H9 (cell line): Measurements from ENCODE around the gene UBAC2. TPM values are rescaled to one million over a fixed set of nuclear protein-coding genes. Genes with fewer than 3 reads are reported as not detected.
A peak's percentile ranks its signal among the peaks of the same experiment; 100 is the strongest.

ENCODE experiments used
- DNase-seq: peaks from one replicate; pipeline ENCODE4 v3.0.0-alpha.2; 2017
- H2AFZ ChIP-seq: one replicate; pipeline ENCODE4 v1.6.1; 2013; ENCODE audit warnings: mild to moderate bottlenecking, low read length, control low read depth, moderate library complexity
- H2AK5ac ChIP-seq: 2 replicates; pipeline ENCODE4 v1.6.1; 2013; ENCODE audit warnings: low read length, control low read depth, mixed read lengths; ENCODE audit not compliant: insufficient read length
- H2BK120ac ChIP-seq: one replicate; pipeline ENCODE4 v1.6.1; 2013; ENCODE audit warnings: low read depth, mild to moderate bottlenecking, low read length, control low read depth, inconsistent platforms; ENCODE audit not compliant: poor library complexity, severe bottlenecking
- H2BK12ac ChIP-seq: 2 replicates; pipeline ENCODE4 v1.6.1; 2013; ENCODE audit warnings: low read length, control low read depth, mixed read lengths, low read depth; ENCODE audit not compliant: insufficient read length
- H2BK15ac ChIP-seq: 2 replicates; pipeline ENCODE4 v1.6.1; 2013; ENCODE audit warnings: low read depth, low read length, control low read depth
- H2BK20ac ChIP-seq: one replicate; pipeline ENCODE4 v1.6.1; 2013; ENCODE audit warnings: low read depth, mild to moderate bottlenecking, low read length, control low read depth, inconsistent platforms; ENCODE audit not compliant: poor library complexity, severe bottlenecking
- H2BK5ac ChIP-seq: 2 replicates; pipeline ENCODE4 v1.6.1; 2013; ENCODE audit warnings: low read length, control low read depth, mixed read lengths; ENCODE audit not compliant: insufficient read length
- H3K14ac ChIP-seq: 2 replicates; pipeline ENCODE4 v1.6.1; 2013; ENCODE audit warnings: low read length, control low read depth; ENCODE audit not compliant: insufficient read depth
- H3K18ac ChIP-seq: 2 replicates; pipeline ENCODE4 v1.6.1; 2013; ENCODE audit warnings: low read depth, mild to moderate bottlenecking, mixed read lengths, low read length, control low read depth; ENCODE audit not compliant: insufficient read length
- H3K23ac ChIP-seq: 2 replicates; pipeline ENCODE4 v1.6.1; 2013; ENCODE audit warnings: low read length, control low read depth, mixed read lengths, low read depth; ENCODE audit not compliant: insufficient read length
- H3K23me2 ChIP-seq: 2 replicates; pipeline ENCODE4 v1.6.1; 2013; ENCODE audit warnings: low read depth, mild to moderate bottlenecking, mixed read lengths, low read length, control low read depth; ENCODE audit not compliant: insufficient read length, poor library complexity, severe bottlenecking
- H3K27ac ChIP-seq: 2 replicates; pipeline ENCODE4 v1.5.1; 2013; ENCODE audit warnings: low read length, control low read depth, mixed read lengths, low read depth; ENCODE audit not compliant: insufficient read length
- H3K27me3 ChIP-seq: 2 replicates; pipeline ENCODE4 v1.6.1; 2013; ENCODE audit warnings: low read length, control low read depth, inconsistent platforms; ENCODE audit not compliant: insufficient read depth
- H3K4ac ChIP-seq: 2 replicates; pipeline ENCODE4 v1.6.1; 2013; ENCODE audit warnings: low read depth, mild to moderate bottlenecking, control low read depth, inconsistent platforms, low read length, moderate library complexity
- H3K4me1 ChIP-seq: 2 replicates; pipeline ENCODE4 v1.6.1; 2013; ENCODE audit warnings: low read length, control low read depth, inconsistent platforms; ENCODE audit not compliant: insufficient read depth
- H3K4me2 ChIP-seq: 2 replicates; pipeline ENCODE4 v1.6.1; 2013; ENCODE audit warnings: low read length, control low read depth, mixed read lengths; ENCODE audit not compliant: insufficient read length, insufficient read depth
- H3K56ac ChIP-seq: 2 replicates; pipeline ENCODE4 v1.6.1; 2013; ENCODE audit warnings: low read depth, mild to moderate bottlenecking, mixed read lengths, low read length, control low read depth; ENCODE audit not compliant: insufficient read length
- H3K79me1 ChIP-seq: 2 replicates; pipeline ENCODE4 v1.6.1; 2013; ENCODE audit warnings: low read depth, mild to moderate bottlenecking, moderate library complexity, low read length, control low read depth, inconsistent platforms; ENCODE audit not compliant: insufficient read depth, poor library complexity, severe bottlenecking
- H3K79me2 ChIP-seq: 2 replicates; pipeline ENCODE4 v1.6.1; 2013; ENCODE audit warnings: low read length, control low read depth, inconsistent platforms; ENCODE audit not compliant: insufficient read depth
- H3K9ac ChIP-seq: 2 replicates; pipeline ENCODE4 v1.6.1; 2013; ENCODE audit warnings: low read length, control low read depth, mixed read lengths; ENCODE audit not compliant: insufficient read length; ENCODE audit errors: extremely low read depth
- H3K9me3 ChIP-seq: one replicate; pipeline ENCODE4 v1.6.1; 2013; ENCODE audit warnings: low read depth, low read length, inconsistent platforms; ENCODE audit not compliant: control insufficient read depth
- H3T11ph ChIP-seq: one replicate; pipeline ENCODE4 v1.6.1; 2013; ENCODE audit warnings: mild to moderate bottlenecking, low read length, control low read depth, inconsistent platforms
- H4K20me1 ChIP-seq: one replicate; pipeline ENCODE4 v1.6.1; 2013; ENCODE audit not compliant: control insufficient read depth, insufficient read length, insufficient read depth
- H4K5ac ChIP-seq: 2 replicates; pipeline ENCODE4 v1.6.1; 2013; ENCODE audit warnings: low read depth, mild to moderate bottlenecking, mixed read lengths, low read length, control low read depth; ENCODE audit not compliant: insufficient read length
- H4K8ac ChIP-seq: replicated peaks from 2 replicates; pipeline ENCODE4 v1.6.1; 2013; ENCODE audit warnings: low read length, control low read depth, mixed read lengths, low read depth; ENCODE audit not compliant: insufficient read length
- H4K91ac ChIP-seq: 2 replicates; pipeline ENCODE4 v1.6.1; 2013; ENCODE audit warnings: low read depth, mild to moderate bottlenecking, moderate library complexity, mixed read lengths, low read length, control low read depth; ENCODE audit not compliant: insufficient read length
- H3K27ac Mint-ChIP-seq, 3 experiments: 2 replicates in 2 of 3; 3 replicates in 1 of 3; pipeline ENCODE4 v1.8.0; 2020 to 2021; ENCODE audit warnings: mixed read lengths in 3 of 3, mild to moderate bottlenecking in 1 of 3, moderate library complexity in 1 of 3
- H3K27me3 Mint-ChIP-seq: 2 replicates; pipeline ENCODE4 v1.8.0; 2021; ENCODE audit warnings: low read depth, mild to moderate bottlenecking, moderate library complexity, mixed read lengths
- H3K36me3 Mint-ChIP-seq, 3 experiments: 2 replicates in 2 of 3; 3 replicates in 1 of 3; pipeline ENCODE4 v1.8.0; 2020 to 2021; ENCODE audit warnings: low read depth in 3 of 3, mixed read lengths in 3 of 3; ENCODE audit not compliant: insufficient read depth in 1 of 3
- H3K4me1 Mint-ChIP-seq, 2 experiments: 2 replicates each; pipeline ENCODE4 v1.8.0; 2020; ENCODE audit warnings: mixed read lengths in 2 of 2
- H3K4me3 Mint-ChIP-seq, 2 experiments: 2 replicates in 1 of 2; 3 replicates in 1 of 2; pipeline ENCODE4 v1.8.0; 2020 to 2021; ENCODE audit warnings: mild to moderate bottlenecking in 2 of 2, mixed read lengths in 2 of 2, moderate library complexity in 1 of 2
- H3K9me3 Mint-ChIP-seq, 2 experiments: 2 replicates in 1 of 2; 3 replicates in 1 of 2; pipeline ENCODE4 v1.8.0; 2020; ENCODE audit warnings: mild to moderate bottlenecking in 2 of 2, mixed read lengths in 2 of 2, moderate library complexity in 1 of 2
- WGBS: extraction: QIAGEN DNeasy Blood & Tissue Kit; methylation state at CpG from one replicate; pipeline ENCODE4 v1.1.7; 2013; ENCODE audit warnings: missing lambda C conversion rate, low lambda C conversion rate, mixed read lengths; ENCODE audit not compliant: insufficient read length; ENCODE audit errors: extremely low coverage; 5-methylcytosine and 5-hydroxymethylcytosine counted together
- total RNA-seq: library from RNA; stranded (reverse); gene quantifications from 2 replicates; pipeline ENCODE4 v1.2.1, GENCODE V29; 2021
- TF ChIP-seq, protein P1 (sequence below): fragments of 200-600 bp; sonication (generic); conservative IDR thresholded peaks from 3 replicates; pipeline ENCODE4 v1.8.0; 2021; ENCODE audit warnings: antibody characterized with exemption, mild to moderate bottlenecking

Gene UBAC2
- total RNA-seq, 1 experiment from 2014 or later, result 52.3 TPM

DNA sequence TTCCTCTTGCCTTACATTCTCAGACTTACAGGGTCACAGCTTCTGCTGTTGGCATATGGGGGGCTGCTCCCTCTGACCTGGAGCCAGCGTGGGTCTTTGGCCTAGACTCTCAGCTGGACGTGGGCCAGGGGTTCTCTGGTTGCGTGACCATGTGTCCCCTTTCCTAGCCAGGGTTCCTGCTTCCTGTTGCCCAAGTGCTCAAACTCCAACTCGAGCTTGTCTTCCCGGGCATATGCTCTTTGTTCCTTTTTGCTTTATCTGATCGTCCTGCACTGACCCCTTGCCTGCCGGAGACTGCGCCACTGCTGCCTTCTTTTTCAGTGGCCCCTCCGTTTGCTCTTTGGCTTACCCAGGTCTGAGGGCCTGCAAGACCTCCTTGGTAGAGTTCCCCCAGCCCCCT is 131.8 kb downstream of the UBAC2 start:
- H2BK5ac ChIP-seq, result no peak overlapping the region
- no peaks in the 10 kb centered on the region for H4K20me1 ChIP-seq
- no peak overlapping the region for H3K56ac ChIP-seq
- H3K23me2 ChIP-seq, result no peaks in the 10 kb centered on the region
- no peak overlapping the region for H2BK120ac ChIP-seq
- H3K79me2 ChIP-seq, result no peaks in the 10 kb centered on the region
- H3K4ac ChIP-seq, result no peak overlapping the region
- H3K18ac ChIP-seq, result no peak overlapping the region
- no peak overlapping the region for H2BK20ac ChIP-seq
- no peak overlapping the region for H3K4me2 ChIP-seq
- H4K5ac ChIP-seq, result no peak overlapping the region
- no CpG with 5 or more reads among the region's 9 CpGs for WGBS
- no peaks in the 10 kb centered on the region for H3K9me3 ChIP-seq
- peak overlapping the region in 2 of 3 experiments; percentile 14 to 76; a peak in 2 of 7 replicates for H3K27ac Mint-ChIP-seq
- H3T11ph ChIP-seq, result no peak overlapping the region
- H2AK5ac ChIP-seq, result no peak overlapping the region
- H3K27ac ChIP-seq, result no peak overlapping the region
- no peak overlapping the region for H2BK15ac ChIP-seq
- H3K36me3 Mint-ChIP-seq, result peaks cover under 1 to 8% (median 5%) of the 10 kb centered on the region in 3 experiments; a peak in 5 of 7 replicates
- DNase-seq, result no peak
- no peaks in the 10 kb centered on the region for H3K27me3 ChIP-seq
- no peaks in the 10 kb centered on the region for H3K27me3 Mint-ChIP-seq
- no peak overlapping the region; the same call in 1 of the 2 replicates for H3K14ac ChIP-seq
- no peak overlapping the region for H3K4me3 Mint-ChIP-seq
- no peaks in the 10 kb centered on the region for H3K79me1 ChIP-seq
- TF ChIP-seq, protein P1, sequence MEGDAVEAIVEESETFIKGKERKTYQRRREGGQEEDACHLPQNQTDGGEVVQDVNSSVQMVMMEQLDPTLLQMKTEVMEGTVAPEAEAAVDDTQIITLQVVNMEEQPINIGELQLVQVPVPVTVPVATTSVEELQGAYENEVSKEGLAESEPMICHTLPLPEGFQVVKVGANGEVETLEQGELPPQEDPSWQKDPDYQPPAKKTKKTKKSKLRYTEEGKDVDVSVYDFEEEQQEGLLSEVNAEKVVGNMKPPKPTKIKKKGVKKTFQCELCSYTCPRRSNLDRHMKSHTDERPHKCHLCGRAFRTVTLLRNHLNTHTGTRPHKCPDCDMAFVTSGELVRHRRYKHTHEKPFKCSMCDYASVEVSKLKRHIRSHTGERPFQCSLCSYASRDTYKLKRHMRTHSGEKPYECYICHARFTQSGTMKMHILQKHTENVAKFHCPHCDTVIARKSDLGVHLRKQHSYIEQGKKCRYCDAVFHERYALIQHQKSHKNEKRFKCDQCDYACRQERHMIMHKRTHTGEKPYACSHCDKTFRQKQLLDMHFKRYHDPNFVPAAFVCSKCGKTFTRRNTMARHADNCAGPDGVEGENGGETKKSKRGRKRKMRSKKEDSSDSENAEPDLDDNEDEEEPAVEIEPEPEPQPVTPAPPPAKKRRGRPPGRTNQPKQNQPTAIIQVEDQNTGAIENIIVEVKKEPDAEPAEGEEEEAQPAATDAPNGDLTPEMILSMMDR, result no peak
- no peak overlapping the region for H3K9ac ChIP-seq
- H2AFZ ChIP-seq, result no peak overlapping the region
- no peak overlapping the region for H4K91ac ChIP-seq
- H3K23ac ChIP-seq, result no peak overlapping the region
- H4K8ac ChIP-seq, result no peak overlapping the region
- peaks cover 7 to 10% of the 10 kb centered on the region in 2 experiments for H3K4me1 Mint-ChIP-seq
- H3K9me3 Mint-ChIP-seq, result no peaks in the 10 kb centered on the region
- no peak overlapping the region for H2BK12ac ChIP-seq
- peaks cover 2% of the 10 kb centered on the region; the same call in 1 of the 2 replicates for H3K4me1 ChIP-seq
